K562 (cell line): ENCODE results near the gene PGLYRP4.

Experiments used
- CEBPB ChIP-seq: fragments of 450-650 bp; IDR thresholded peaks from 2 replicates; pipeline ENCODE4 v1.6.1; 2016; ENCODE audit warnings: missing genetic modification characterization, missing compliant biosample characterization
- CHD1 ChIP-seq: fragments of 200-600 bp; sonication (generic); IDR thresholded peaks from one replicate; pipeline ENCODE4 v1.6.1; 2012; ENCODE audit warnings: mild to moderate bottlenecking, moderate library complexity, low read length, inconsistent platforms
- CHD7 ChIP-seq: fragments of 200-600 bp; sonication (generic); IDR thresholded peaks from one replicate; pipeline ENCODE4 v1.6.1; 2012; ENCODE audit warnings: mild to moderate bottlenecking, low read depth, low read length, inconsistent platforms
- CTCF ChIP-seq, 3 experiments: IDR thresholded peaks in 2 of 3; conservative IDR thresholded peaks in 1 of 3; 2 replicates each; pipeline ENCODE4 v1.5.1; 2011 to 2012; ENCODE audit warnings: low read length in 3 of 3, mild to moderate bottlenecking in 3 of 3, control low read depth in 2 of 3, improper control_type of control experiment in 1 of 3, inconsistent platforms in 1 of 3, low read depth in 1 of 3, mixed read lengths in 1 of 3, moderate library complexity in 1 of 3; ENCODE audit not compliant: insufficient read depth in 2 of 3
- EP300 ChIP-seq: IDR thresholded peaks from 2 replicates; pipeline ENCODE4 v1.6.1; 2012; ENCODE audit warnings: low read length, improper control_type of control experiment
- GABPA ChIP-seq: fragments of 200-800 bp; sonication (Bioruptor generic); conservative IDR thresholded peaks from 2 replicates; pipeline ENCODE4 v1.6.1; 2016; ENCODE audit warnings: low read depth, missing genetic modification characterization, missing compliant biosample characterization
- GTF2E2 ChIP-seq: fragments of 200-800 bp; sonication (Bioruptor generic); IDR thresholded peaks from 2 replicates; pipeline ENCODE4 v1.6.1; 2016; ENCODE audit warnings: missing genetic modification characterization, missing compliant biosample characterization
- HMGXB4 ChIP-seq: sonication (generic); formaldehyde crosslinking; IDR thresholded peaks from 2 replicates; pipeline ENCODE4 v1.8.1; 2023; ENCODE audit warnings: mild to moderate bottlenecking, missing genetic modification reagents
- IRF1 ChIP-seq: sonication (generic); formaldehyde crosslinking; IDR thresholded peaks from 2 replicates; pipeline ENCODE4 v1.8.0; 2022; ENCODE audit warnings: missing genetic modification reagents, mild to moderate bottlenecking, borderline replicate concordance
- KAT8 ChIP-seq: fragments of 450-650 bp; IDR thresholded peaks from 2 replicates; pipeline ENCODE4 v1.6.1; 2016; ENCODE audit warnings: low read depth, mild to moderate bottlenecking
- NR2C1 ChIP-seq, 2 experiments: fragments of 450-650 bp; IDR thresholded peaks; 2 replicates each; pipeline ENCODE4 v1.6.1; 2017; ENCODE audit warnings: mild to moderate bottlenecking in 2 of 2, antibody characterized with exemption in 1 of 2, inconsistent platforms in 1 of 2, missing compliant biosample characterization in 1 of 2, missing genetic modification characterization in 1 of 2
- NR2C2 ChIP-seq, 2 experiments: fragments of 200-800 bp in 1 of 2; sonication (Bioruptor generic) in 1 of 2; sonication (generic) in 1 of 2; formaldehyde crosslinking in 1 of 2; IDR thresholded peaks; 2 replicates each; pipeline versions ENCODE4 v1.6.1 to v1.8.0; 2016 to 2022; ENCODE audit warnings: mild to moderate bottlenecking in 1 of 2, missing compliant biosample characterization in 1 of 2, missing genetic modification characterization in 1 of 2, missing genetic modification reagents in 1 of 2
- TCF7 ChIP-seq: sonication (generic); IDR thresholded peaks from 2 replicates; pipeline ENCODE4 v1.6.1; 2016; ENCODE audit warnings: antibody characterized with exemption, borderline replicate concordance
- ZNF280B ChIP-seq: fragments of 250-450 bp; sonication (Bioruptor Pico); IDR thresholded peaks from 2 replicates; pipeline ENCODE4 v1.5.1; 2021; ENCODE audit warnings: mild to moderate bottlenecking

- TF ChIP-seq CHD1 (no peak), IRF1 (CRISPR knock-in tag) (no peak), ZNF280B (no peak), TCF7 (no peak), NR2C1 (IDR thresholded peaks at IDR 0.05) (no peak), NR2C1 (tag; IDR thresholded peaks at IDR 0.05) (no peak), GTF2E2 (tag) (no peak), HMGXB4 (CRISPR knock-in tag) (no peak), KAT8 (no peak), CEBPB (tag) (no peak), NR2C2 (CRISPR knock-in tag; IDR thresholded peaks at IDR 0.05) (no peak), NR2C2 (tag; IDR thresholded peaks at IDR 0.05) (no peak), EP300 (no peak), CTCF (IDR thresholded peaks at IDR 0.05 in 2 of 3, conservative IDR thresholded peaks at IDR 0.05 in 1 of 3; ENCODE audit: insufficient read depth in 2 of 3, low read depth in 1 of 3, low read length in 3 of 3) (no peak), CHD7 (no peak), GABPA (tag) (no peak)
Observed at GRCh38 chr1:153310526-153310925, 38.1 kb downstream of the PGLYRP4 start.
